ENCODE measurements around the gene GPR62. TPM values are rescaled to one million over a fixed set of nuclear protein-coding genes. Genes with fewer than 3 reads are reported as not detected.

The GPR62 gene
- total and polyA plus RNA-seq, 4 donors = 1.2 to 4.6 (median 2.7) TPM

GRCh38 chr3:51930439-51930838, 24.7 kb upstream of the GPR62 start:
- Histone ChIP-seq H3K36me3 (ENCODE audit: control insufficient read depth, insufficient read depth, low read length) (peaks cover 42% of the 10 kb centered on the region), H3K4me3 (ENCODE audit: low read depth, low read length) (no peak overlapping the region), H3K27ac (ENCODE audit: low read depth, low read length) (no peak overlapping the region), H3K27me3 (ENCODE audit: control insufficient read depth, insufficient read depth, low read length) (no peaks in the 10 kb centered on the region), H3K9me3 (ENCODE audit: control insufficient read depth, insufficient read depth, low read length) (no peaks in the 10 kb centered on the region), H3K4me1 (ENCODE audit: control insufficient read depth, insufficient read depth, low read length) (no peaks in the 10 kb centered on the region)
- no CpG with 5 or more reads among the region's 1 CpG for WGBS (ENCODE audit: insufficient coverage)
- DNase-seq (ENCODE audit: low read depth in 4 of 6, low spot score in 6 of 6) = no peak

GRCh38 chr3:51931756-51932155, 23.4 kb upstream of the GPR62 start:
- 98% methylated on average over 5 of the region's 6 CpGs for WGBS (ENCODE audit: insufficient coverage)
- no peaks in the 10 kb centered on the region for H3K27me3 ChIP-seq (ENCODE audit: control insufficient read depth, insufficient read depth, low read length)
- no peaks in the 10 kb centered on the region for H3K4me1 ChIP-seq (ENCODE audit: control insufficient read depth, insufficient read depth, low read length)
- no peaks in the 10 kb centered on the region for H3K9me3 ChIP-seq (ENCODE audit: control insufficient read depth, insufficient read depth, low read length)
- no peak overlapping the region for H3K27ac ChIP-seq (ENCODE audit: low read depth, low read length)
- no peak overlapping the region for H3K4me3 ChIP-seq (ENCODE audit: low read depth, low read length)
- H3K36me3 ChIP-seq (ENCODE audit: control insufficient read depth, insufficient read depth, low read length) = peaks cover 55% of the 10 kb centered on the region
- no peak for DNase-seq (ENCODE audit: low read depth in 4 of 6, low spot score in 6 of 6)

- WGBS (ENCODE audit: insufficient coverage) = 98% methylated on average over 13 of the region's 15 CpGs
- no peaks in the 10 kb centered on the region for H3K9me3 ChIP-seq (ENCODE audit: control insufficient read depth, insufficient read depth, low read length)
- no peaks in the 10 kb centered on the region for H3K27me3 ChIP-seq (ENCODE audit: control insufficient read depth, insufficient read depth, low read length)
- H3K4me1 ChIP-seq (ENCODE audit: control insufficient read depth, insufficient read depth, low read length) = no peaks in the 10 kb centered on the region
- H3K4me3 ChIP-seq (ENCODE audit: low read depth, low read length) = no peak overlapping the region
- no peak overlapping the region for H3K27ac ChIP-seq (ENCODE audit: low read depth, low read length)
- peaks cover 65% of the 10 kb centered on the region for H3K36me3 ChIP-seq (ENCODE audit: control insufficient read depth, insufficient read depth, low read length)
- no peak for DNase-seq (ENCODE audit: low read depth in 4 of 6, low spot score in 6 of 6)
Measured at GRCh38 chr3:51932471-51933370, 22.5 kb upstream of the GPR62 start.

GRCh38 chr3:51933471-51934138, 21.6 kb upstream of the GPR62 start:
- no peak overlapping the region for H3K4me3 ChIP-seq (ENCODE audit: low read depth, low read length)
- no peak for DNase-seq (ENCODE audit: low read depth in 4 of 6, low spot score in 6 of 6)
- no peaks in the 10 kb centered on the region for H3K9me3 ChIP-seq (ENCODE audit: control insufficient read depth, insufficient read depth, low read length)
- no peak overlapping the region for H3K27ac ChIP-seq (ENCODE audit: low read depth, low read length)
- H3K27me3 ChIP-seq (ENCODE audit: control insufficient read depth, insufficient read depth, low read length) = no peaks in the 10 kb centered on the region
- no peaks in the 10 kb centered on the region for H3K4me1 ChIP-seq (ENCODE audit: control insufficient read depth, insufficient read depth, low read length)
- H3K36me3 ChIP-seq (ENCODE audit: control insufficient read depth, insufficient read depth, low read length) = peaks cover 73% of the 10 kb centered on the region
- 96% methylated on average over 11 of the region's 13 CpGs for WGBS (ENCODE audit: insufficient coverage)

- no peak overlapping the region for H3K4me3 ChIP-seq (ENCODE audit: low read depth, low read length)
- H3K36me3 ChIP-seq (ENCODE audit: control insufficient read depth, insufficient read depth, low read length) = peaks cover 78% of the 10 kb centered on the region
- H3K4me1 ChIP-seq (ENCODE audit: control insufficient read depth, insufficient read depth, low read length) = no peaks in the 10 kb centered on the region
- H3K27ac ChIP-seq (ENCODE audit: low read depth, low read length) = no peak overlapping the region
- H3K27me3 ChIP-seq (ENCODE audit: control insufficient read depth, insufficient read depth, low read length) = no peaks in the 10 kb centered on the region
- WGBS (ENCODE audit: insufficient coverage) = 93% methylated on average over 8 of the region's 11 CpGs
- H3K9me3 ChIP-seq (ENCODE audit: control insufficient read depth, insufficient read depth, low read length) = no peaks in the 10 kb centered on the region
- no peak for DNase-seq (ENCODE audit: low read depth in 4 of 6, low spot score in 6 of 6)
Measured at GRCh38 chr3:51934139-51934850, 20.9 kb upstream of the GPR62 start.

GRCh38 chr3:51934991-51935885, 19.9 kb upstream of the GPR62 start:
- DNase-seq (ENCODE audit: low read depth in 4 of 6, low spot score in 6 of 6) = no peak
- Histone ChIP-seq H3K27me3 (ENCODE audit: control insufficient read depth, insufficient read depth, low read length) (no peaks in the 10 kb centered on the region), H3K4me1 (ENCODE audit: control insufficient read depth, insufficient read depth, low read length) (peaks cover 3% of the 10 kb centered on the region), H3K9me3 (ENCODE audit: control insufficient read depth, insufficient read depth, low read length) (no peaks in the 10 kb centered on the region), H3K27ac (ENCODE audit: low read depth, low read length) (no peak overlapping the region), H3K4me3 (ENCODE audit: low read depth, low read length) (no peak overlapping the region), H3K36me3 (ENCODE audit: control insufficient read depth, insufficient read depth, low read length) (peaks cover 78% of the 10 kb centered on the region)
- 90% methylated on average over 21 of the region's 28 CpGs for WGBS (ENCODE audit: insufficient coverage)

GRCh38 chr3:51935886-51936755, 19.1 kb upstream of the GPR62 start:
- no peak for DNase-seq (ENCODE audit: low read depth in 4 of 6, low spot score in 6 of 6)
- H3K9me3 ChIP-seq (ENCODE audit: control insufficient read depth, insufficient read depth, low read length) = no peaks in the 10 kb centered on the region
- H3K27me3 ChIP-seq (ENCODE audit: control insufficient read depth, insufficient read depth, low read length) = no peaks in the 10 kb centered on the region
- 95% methylated on average over 23 of the region's 25 CpGs for WGBS (ENCODE audit: insufficient coverage)
- H3K36me3 ChIP-seq (ENCODE audit: control insufficient read depth, insufficient read depth, low read length) = peaks cover 76% of the 10 kb centered on the region
- H3K4me3 ChIP-seq (ENCODE audit: low read depth, low read length) = no peak overlapping the region
- no peak overlapping the region for H3K27ac ChIP-seq (ENCODE audit: low read depth, low read length)
- H3K4me1 ChIP-seq (ENCODE audit: control insufficient read depth, insufficient read depth, low read length) = peaks cover 11% of the 10 kb centered on the region

GRCh38 chr3:51937014-51937413, 18.2 kb upstream of the GPR62 start:
- no peak for DNase-seq (ENCODE audit: low read depth in 4 of 6, low spot score in 6 of 6)
- Histone ChIP-seq H3K27me3 (ENCODE audit: control insufficient read depth, insufficient read depth, low read length) (no peaks in the 10 kb centered on the region), H3K36me3 (ENCODE audit: control insufficient read depth, insufficient read depth, low read length) (peaks cover 71% of the 10 kb centered on the region), H3K9me3 (ENCODE audit: control insufficient read depth, insufficient read depth, low read length) (no peaks in the 10 kb centered on the region), H3K4me1 (ENCODE audit: control insufficient read depth, insufficient read depth, low read length) (peaks cover 16% of the 10 kb centered on the region), H3K27ac (ENCODE audit: low read depth, low read length) (no peak overlapping the region), H3K4me3 (ENCODE audit: low read depth, low read length) (no peak overlapping the region)
- 85% methylated on average over 7 of the region's 9 CpGs for WGBS (ENCODE audit: insufficient coverage)

Data from spinal cord (tissue), 10 donors.